SHP77 (cell line): Measurements from ENCODE around the gene SNRNP40.
"Not testable (repeated sequence)": the region's sequence is repeated elsewhere in the genome, so short reads cannot be mapped to it uniquely, and the experiment has no call there.

Experiments
- DNase-seq, 2 experiments: peaks; one replicate each; lab custom pipeline; 2025; lab: John Stamatoyannopoulos, UW

The SNRNP40 gene

GRCh38 chr1:31282426-31282825 is 14.2 kb downstream of the SNRNP40 start:
- DNase-seq = not testable (repeated sequence)

GRCh38 chr1:31273619-31274018 is 23.0 kb downstream of the SNRNP40 start:
- DNase-seq = no peak

- DNase-seq = no peak
Measured at GRCh38 chr1:31272369-31272768, 24.2 kb downstream of the SNRNP40 start.

DNA sequence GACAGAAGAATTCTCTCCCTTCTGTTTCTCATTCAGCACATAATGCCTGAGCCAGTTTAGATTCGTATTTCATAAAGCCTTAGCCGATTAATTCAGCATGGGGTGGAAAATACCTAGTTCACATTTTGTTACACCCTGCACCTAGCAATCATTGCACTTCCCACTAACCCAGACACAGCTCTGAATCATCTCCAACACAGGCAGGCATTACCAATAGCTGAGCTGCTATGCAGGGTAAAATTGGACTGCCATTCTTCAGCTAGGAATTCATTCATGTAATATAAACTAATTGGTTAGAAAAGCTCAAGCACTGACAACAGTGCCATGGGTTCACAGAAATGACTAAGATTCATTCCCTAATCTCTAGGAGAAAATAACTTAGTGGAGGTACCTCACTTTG is 30.0 kb downstream of the SNRNP40 start:
- no peak for DNase-seq

DNA sequence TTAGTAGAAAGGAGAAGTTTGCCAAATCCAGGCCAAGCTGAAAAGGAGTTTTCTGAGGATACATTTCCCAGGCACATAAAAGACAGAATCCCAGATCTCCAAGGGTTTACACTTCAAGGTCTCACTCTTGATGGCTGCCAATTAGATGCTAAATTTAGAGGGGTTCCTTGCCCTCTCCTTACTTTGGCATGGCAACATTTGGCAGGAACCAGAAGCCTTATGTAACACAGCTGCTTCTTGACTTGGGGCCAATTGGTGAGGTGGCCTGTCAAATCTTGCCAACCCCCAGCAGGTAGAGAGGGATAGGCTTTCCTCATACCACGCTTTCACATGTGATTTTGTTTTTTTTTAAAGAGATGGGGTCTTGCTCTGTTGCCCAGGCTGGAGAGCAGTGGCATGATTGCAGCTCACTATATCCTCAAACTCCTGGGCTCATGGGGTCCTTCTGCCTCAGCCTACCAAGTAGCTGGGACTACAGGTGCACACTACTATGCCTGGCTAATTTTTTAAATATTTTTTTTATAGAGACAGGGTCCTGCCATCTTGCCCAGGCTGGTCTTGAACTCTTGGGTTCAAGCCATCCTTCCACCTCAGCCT is 31.7 kb downstream of the SNRNP40 start:
- no peak for DNase-seq

GRCh38 chr1:31263408-31263807 is 33.2 kb downstream of the SNRNP40 start:
- no peak for DNase-seq

DNA sequence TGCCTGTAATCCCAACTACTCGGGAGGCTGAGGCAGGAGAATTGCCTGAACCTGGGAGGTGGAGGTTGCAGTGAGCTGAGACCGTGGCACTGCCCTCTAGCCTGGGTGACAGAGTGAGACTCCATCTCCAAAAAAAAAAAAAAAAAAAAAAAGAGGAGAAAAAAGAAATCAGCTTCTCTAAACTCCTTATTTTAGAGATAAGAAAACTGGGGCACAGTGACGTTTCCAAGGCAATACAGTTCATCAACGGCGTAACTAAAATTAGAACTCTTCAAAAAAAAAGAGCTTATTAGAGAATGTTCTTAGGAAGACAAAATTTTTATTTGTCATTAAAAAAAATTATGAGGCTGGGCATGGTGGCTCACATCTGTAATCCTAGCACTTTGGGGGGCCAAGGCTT is 34.2 kb downstream of the SNRNP40 start:
- not testable (repeated sequence) for DNase-seq

- DNase-seq = no peak
Measured at GRCh38 chr1:31261916-31262315, 34.7 kb downstream of the SNRNP40 start.

- no peak for DNase-seq
Measured at GRCh38 chr1:31259746-31260145, 36.8 kb downstream of the SNRNP40 start.

DNA sequence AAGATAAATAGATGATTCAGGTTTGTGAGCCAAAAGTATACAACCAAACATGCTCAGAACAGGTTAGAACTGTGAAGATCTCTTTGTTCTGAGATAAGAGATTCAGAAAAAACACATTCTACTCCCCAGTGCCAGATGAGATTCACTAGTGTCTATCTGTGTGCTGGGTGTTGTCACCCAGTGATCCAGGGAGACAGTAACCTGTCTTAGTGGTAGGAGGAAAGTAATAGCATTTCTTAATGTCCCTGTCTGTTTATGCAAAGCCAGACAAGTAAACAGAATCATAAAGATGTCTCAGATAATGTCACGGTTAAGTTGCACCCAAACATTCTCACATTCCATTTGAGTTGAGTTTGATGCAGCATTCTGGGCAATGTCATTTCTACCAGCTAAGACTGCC is 38.0 kb downstream of the SNRNP40 start:
- DNase-seq = no peak

GRCh38 chr1:31257213-31257612 is 39.4 kb downstream of the SNRNP40 start:
- no peak for DNase-seq

DNA sequence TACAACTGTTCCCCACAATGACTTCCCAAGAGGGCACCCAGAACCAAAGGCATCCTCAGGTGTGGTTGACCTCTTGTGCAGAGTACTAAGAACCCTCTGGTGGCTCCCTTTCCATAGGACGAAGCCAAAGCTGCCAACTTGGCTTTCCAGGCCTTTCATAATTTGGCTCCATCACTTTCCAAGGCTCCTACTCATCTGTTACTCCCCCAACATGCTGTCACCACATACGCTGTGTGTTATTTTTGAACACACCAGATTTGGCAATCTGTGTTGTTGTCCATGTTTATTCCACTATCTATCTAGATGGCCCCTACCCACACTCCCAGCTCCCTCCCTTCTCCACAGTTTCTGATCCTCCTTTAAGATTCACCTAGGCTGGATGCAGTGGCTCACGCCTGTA is 46.7 kb downstream of the SNRNP40 start:
- no peak for DNase-seq

- DNase-seq = no peak
Measured at GRCh38 chr1:31248276-31248675, 48.3 kb downstream of the SNRNP40 start.

- DNase-seq = no peak
Measured at GRCh38 chr1:31244326-31244725, 52.3 kb downstream of the SNRNP40 start.

DNA sequence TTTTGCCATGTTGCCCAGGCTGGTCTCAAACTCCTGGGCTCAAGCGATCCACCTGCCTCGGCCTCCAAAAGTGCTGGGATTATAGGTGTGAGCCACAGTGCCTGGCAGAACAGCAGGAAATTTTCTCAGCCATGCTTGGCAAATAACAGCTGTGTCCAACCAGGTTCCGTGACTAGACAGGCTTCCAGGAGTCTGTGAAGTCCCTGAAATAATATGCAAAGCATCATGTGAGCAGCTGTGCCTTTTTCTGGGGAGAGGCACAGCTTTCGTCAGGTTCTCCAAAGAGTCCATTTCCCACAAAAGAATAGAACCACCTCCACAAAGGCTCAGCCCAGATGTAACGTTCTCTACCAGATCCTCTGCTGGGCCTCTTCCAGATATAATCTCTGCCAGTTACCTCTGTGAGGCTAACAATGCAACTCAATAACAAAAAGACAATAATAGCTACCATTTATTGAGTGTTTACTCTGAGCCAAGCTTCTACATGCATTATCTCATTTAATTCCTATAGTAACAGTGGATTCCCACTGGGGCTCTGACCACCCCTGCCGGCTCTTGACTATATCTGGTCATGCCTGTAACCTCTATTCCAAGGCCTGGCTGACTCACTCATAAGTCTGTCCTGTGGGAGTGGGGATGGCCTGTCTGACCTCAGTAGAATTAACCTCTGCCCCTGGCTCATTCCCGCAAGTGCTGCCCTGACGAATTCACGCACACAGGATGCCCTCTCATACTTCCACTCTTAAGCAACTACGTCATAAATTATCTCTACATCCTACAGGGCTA is 52.9 kb downstream of the SNRNP40 start:
- DNase-seq = peak in 1 of 2 experiments; percentile 23

- DNase-seq = no peak
Measured at GRCh38 chr1:31241321-31241720, 55.3 kb downstream of the SNRNP40 start.

DNA sequence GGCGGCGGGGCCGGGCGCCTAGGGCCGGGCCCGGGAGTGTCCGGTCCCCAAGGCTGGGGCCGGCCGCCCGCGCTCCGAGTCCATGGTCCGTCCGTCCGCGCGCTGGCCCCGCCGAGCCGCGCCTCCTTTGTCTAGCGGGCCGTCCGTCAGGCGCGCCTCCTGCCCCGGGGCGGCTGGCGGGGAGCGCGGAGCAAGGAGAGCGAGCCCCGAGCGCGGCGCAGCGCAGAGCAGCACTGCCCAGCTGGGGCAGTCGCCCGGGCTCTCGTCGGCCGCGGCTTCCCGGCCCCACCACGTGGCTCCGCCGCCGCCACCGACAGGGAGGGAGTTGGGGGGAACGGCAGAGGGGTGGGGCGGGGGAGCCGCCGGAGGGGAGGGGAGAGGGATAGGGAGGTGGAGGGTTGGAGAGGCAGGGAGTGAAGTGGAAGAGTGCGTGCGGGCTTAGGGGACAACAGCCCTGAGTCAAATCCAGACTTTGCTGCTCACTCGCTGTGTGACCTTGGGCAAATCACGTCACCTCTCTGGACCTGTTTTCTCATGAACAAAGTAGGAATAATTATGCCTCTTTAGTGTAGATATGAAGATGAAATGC is 56.8 kb downstream of the SNRNP40 start, which contains the start of gene NKAIN1:
Gene NKAIN1 (minus strand): TSS at position 235 of the 589 bp plus-strand sequence. CDS start 340 bp downstream, outside the sequence.
- DNase-seq = no peak

DNA sequence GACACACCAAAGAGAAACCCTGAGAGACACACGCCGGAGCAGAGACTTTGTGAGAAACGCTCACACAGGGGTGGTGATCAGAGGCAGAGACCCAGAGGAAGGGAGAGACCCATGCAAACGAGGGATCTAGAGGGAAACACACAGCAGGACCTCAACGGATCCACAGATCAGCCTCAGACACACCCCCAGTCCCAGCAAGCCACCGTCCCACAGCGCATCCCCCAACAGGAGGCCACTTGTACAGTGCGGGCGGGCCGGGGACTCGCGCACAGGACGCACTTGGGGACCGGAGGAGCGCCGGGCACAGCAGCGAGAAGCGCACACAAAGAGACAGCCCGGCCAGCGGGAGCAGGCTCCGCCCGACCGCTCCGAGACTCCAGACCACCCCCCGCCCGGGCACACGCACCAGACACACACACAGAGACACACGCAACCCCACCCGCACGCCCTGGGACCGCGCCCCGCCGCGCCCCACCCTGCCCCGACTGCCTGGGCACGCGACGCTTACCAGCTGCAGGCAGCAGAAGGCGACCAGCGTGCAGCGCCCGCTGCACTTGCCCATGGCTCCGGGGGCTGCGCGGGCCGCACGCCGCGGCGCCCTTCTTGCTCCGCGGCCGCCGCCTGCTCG is 57.5 kb downstream of the SNRNP40 start:
- no peak for DNase-seq

- DNase-seq = no peak
Measured at GRCh38 chr1:31238612-31238985, 58.0 kb downstream of the SNRNP40 start.

DNA sequence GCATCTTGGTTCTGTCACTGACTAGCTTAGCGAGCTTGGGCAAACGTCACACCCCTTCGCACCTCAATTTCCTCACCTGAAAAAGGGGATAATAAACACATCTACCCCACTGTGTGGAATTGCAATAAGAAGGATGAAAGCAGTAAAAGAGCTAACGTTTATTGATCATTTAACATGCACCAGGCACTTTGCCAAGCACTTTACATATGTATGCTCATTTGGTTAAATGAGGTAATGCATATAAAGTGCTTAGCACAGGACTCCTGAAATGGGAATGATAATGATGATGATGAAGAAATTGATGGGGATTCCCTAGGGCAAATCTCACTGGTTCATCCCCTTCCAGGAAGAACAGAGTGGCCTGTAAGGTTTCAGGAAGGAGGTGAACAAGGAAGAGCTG is 61.7 kb downstream of the SNRNP40 start:
- DNase-seq = no peak

- no peak for DNase-seq
Measured at GRCh38 chr1:31234123-31234708, 62.4 kb downstream of the SNRNP40 start.

DNA sequence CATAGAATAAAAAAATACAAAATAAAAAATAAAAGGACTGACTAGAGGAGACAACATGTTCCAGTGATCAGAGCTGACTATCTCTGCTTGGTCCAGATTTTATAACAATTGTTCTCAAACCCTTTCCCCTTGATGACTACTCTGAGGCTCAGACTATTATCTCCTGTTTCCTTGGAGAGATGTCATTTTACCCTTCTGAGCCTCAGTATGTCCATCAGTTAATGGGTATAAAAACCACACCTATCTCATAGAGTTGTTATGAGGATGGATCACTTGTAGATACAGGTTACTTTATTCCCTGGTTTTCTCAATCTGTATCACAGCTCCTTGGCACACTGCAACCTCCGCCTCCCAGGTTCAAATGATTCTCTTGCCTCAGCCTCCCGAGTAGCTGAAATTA is 63.9 kb downstream of the SNRNP40 start:
- no peak for DNase-seq
